ENCODE measurements around the gene MRPL51.

DNA sequence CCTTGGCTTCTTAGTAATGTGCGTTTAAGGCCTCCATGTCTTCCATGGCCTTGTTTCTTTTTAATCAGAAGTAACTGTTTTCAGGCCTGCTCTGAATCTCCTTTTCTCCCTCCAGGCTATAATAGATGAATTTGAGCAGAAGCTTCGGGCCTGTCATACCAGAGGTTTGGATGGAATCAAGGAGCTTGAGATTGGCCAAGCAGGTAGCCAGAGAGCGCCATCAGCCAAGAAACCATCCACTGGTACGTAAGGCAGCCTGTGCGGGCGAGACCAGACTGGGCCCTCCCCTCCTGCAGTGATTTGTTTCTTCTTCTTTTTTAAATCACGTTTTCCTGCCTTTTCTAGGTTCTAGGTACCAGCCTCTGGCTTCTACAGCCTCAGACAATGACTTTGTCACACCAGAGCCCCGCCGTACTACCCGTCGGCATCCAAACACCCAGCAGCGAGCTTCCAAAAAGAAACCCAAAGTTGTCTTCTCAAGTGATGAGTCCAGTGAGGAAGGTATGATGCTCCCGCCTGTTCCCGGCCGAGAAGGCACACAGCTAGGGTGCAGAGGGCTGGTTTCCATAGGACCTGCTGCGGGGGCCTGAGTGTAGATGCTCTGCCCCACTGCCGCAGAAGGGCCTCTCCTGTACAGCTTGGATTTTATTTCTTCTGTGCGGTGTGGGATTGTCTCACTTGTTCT is 37.7 kb upstream of the MRPL51 start:
- TF ChIP-seq, protein P1, sequence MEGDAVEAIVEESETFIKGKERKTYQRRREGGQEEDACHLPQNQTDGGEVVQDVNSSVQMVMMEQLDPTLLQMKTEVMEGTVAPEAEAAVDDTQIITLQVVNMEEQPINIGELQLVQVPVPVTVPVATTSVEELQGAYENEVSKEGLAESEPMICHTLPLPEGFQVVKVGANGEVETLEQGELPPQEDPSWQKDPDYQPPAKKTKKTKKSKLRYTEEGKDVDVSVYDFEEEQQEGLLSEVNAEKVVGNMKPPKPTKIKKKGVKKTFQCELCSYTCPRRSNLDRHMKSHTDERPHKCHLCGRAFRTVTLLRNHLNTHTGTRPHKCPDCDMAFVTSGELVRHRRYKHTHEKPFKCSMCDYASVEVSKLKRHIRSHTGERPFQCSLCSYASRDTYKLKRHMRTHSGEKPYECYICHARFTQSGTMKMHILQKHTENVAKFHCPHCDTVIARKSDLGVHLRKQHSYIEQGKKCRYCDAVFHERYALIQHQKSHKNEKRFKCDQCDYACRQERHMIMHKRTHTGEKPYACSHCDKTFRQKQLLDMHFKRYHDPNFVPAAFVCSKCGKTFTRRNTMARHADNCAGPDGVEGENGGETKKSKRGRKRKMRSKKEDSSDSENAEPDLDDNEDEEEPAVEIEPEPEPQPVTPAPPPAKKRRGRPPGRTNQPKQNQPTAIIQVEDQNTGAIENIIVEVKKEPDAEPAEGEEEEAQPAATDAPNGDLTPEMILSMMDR (IDR thresholded peaks at IDR 0.05; ENCODE audit: low read depth, low read length) = no peak
- TF ChIP-seq EZH2phosphoT487 (IDR thresholded peaks at IDR 0.05; ENCODE audit: low read depth) = no peak
